GM21786 (cell line): ENCODE results near the gene RAD51B.

ENCODE experiments used
- ATAC-seq: cut with Tn5 transposase; IDR thresholded peaks from one replicate; pipeline ENCODE4 v1.9.1; 2021; ENCODE audit not compliant: unreplicated experiment

RAD51B gene

DNA sequence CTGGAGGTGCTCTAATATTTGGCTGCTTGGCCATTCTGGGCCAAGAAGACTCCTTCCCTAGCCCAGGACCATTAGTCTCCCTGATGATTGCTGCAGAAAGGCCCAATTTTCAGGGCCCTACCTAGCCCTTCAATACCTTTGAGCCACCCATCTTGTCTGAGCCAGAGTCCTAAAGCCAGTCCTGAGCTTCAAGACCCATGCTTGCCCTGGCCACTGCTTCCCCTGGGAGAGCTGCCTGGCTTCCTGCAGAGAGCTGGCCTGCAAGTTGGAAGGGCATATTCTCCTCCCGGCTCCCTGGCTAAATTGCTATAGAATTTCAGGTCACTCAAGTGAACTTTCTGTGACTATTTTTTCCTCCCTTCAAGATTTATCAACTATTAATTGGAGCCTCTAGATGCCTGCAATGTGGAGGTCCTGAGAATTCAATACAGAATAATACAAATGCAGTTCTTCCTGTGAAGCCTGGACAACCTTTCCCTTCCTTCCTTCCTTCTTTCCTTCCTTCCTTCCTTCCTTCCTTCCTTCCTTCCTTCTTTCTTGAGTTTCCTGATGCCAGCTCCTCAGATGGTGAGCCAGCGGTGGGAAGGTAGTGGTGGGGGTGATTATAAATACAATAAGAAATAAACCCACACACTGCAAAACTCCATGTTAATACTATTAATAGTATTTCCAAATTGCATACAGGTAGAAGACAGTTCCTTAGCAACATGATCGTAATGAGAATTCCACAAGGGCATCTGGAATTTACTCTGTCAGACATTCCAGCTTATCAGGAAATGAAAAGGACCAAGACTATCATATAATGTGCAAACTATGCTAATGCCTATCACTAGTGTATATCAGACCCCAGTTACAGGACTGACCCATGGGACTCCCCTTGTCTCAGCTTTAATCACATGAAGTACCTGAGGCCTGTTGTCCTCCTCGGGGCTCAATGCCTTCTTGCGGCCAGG is 865.2 kb downstream of the RAD51B start:
- ATAC-seq: no peak

DNA sequence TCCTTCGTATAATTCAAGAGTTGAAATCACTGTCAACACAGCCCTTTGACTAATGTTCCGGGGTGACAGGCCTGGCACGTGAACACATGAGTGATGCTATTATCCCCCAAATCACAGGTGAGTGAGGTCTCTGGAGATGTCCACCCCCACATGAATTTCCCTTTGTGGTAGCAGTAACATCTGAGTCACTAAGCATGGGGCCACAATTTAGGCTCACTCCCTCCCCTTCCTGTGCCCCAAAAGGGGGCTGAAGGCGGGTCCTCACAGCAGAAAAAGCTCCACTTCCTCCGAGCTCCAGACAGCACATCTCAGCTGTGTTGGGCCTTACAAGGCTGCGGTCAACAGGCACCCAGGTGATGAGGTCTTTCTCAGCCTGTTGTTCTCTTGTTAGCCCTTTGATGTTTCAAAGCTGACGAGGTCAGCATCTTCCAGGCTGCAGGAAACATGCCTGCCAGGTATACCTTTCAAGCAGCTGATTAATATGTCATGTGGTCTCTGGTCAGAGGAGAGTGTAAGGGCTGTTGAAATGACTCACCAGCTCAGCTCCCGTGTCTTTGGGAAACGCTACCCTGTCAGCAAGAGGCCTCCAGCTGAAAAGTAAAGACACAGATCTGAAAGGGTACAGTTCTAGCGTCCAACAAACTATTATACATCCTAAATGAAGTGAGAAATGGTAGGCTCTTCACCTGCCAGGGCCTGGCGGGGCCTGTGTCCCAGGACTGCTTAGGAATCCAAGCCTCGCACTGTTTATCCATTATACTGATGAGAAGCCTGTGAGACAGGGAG is 866.0 kb downstream of the RAD51B start:
- peak; percentile 77 for ATAC-seq

DNA sequence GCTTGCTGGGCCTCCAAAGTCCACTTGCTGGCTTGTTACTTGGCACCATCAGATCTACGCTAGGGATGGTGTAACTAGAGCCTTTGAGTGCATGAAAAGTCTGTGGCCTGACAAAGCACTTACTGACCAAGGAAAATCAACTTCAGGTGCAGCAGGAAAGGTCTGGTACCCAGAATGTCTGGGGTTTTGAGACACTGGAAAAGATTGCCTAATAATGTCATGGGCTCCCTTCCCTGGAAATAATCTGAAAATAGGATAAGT is 866.6 kb downstream of the RAD51B start:
- no peak for ATAC-seq

DNA sequence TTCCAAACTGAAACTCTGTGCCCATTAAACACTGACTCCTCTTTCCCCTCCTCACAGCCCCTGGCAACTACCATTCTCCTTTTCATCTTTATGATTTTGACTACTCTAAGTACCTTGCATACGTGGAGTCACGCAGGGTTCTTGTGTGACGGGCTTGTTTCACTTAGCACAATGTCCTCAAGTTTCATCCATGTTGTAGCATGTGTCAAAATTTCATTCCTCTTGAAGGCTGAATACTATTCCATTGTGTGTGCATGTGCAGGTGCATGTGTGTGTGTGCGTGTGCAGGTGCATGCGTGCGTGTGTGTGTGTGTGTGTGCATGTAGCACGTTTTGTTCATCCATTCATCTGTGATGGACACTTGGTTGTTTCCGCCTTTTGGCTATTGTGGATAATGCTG is 867.1 kb downstream of the RAD51B start:
- ATAC-seq: no peak

DNA sequence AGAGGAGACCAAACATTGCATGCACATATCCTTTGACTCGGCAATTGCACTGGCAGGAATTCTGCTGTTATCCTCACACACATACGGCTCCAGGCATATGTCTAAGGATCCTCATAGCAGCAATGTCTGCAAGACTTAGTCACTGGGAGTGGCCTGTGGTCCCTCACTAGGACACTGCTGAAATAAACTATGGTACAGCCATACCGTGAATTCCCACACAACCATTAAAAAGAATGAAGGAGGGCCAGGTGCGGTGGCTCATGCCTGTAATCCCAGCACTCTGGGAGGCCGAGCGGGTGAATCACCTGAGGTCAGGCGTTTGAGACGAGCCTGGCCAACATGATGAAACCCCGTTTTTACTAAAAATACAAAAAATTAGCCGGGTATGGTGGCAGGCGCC is 868.2 kb downstream of the RAD51B start:
- ATAC-seq: no peak

DNA sequence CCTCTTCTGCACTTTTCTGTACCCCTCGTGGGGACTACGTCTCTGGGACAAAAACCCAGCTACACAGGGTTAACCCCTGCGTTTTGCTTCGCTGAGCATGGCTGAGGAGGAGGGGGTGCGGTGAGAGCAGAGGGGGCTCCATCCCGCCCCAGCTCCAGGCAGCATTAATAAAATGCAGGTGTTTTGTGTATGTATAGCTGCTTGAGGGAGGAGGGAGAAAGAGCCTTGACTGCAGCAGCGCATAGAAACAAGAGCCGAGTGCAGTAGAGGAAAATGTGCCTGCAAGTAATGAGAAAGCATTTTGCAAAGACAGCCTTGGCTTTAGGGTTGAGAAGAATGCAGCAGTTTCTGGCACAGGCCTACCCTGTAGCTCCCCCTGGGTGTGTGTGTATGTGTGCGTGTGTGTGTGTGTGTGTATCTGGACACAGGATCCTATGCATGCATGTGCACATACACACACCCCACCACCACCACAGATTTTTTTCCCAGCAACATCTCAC is 869.3 kb downstream of the RAD51B start:
- no peak for ATAC-seq

DNA sequence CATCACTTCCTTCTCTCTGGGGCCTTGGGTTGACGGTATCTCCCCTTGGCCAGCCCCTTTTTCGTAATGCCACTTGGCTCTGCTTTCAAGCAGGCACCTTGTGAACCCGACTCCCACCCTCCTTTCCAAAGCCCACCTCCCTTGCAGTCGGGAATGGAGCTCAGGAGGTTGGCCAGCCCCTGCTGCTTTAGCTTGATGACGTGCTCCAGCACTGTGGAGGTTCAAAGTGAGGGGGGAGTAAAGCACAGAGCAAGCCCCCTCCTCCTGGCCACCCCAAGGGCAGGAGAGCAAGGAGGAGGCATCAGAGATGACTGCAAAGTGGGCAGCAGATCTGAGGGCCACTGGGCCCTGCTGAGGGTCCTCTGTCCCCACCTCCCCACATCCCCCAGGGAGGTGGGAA is 869.9 kb downstream of the RAD51B start:
- ATAC-seq: no peak

DNA sequence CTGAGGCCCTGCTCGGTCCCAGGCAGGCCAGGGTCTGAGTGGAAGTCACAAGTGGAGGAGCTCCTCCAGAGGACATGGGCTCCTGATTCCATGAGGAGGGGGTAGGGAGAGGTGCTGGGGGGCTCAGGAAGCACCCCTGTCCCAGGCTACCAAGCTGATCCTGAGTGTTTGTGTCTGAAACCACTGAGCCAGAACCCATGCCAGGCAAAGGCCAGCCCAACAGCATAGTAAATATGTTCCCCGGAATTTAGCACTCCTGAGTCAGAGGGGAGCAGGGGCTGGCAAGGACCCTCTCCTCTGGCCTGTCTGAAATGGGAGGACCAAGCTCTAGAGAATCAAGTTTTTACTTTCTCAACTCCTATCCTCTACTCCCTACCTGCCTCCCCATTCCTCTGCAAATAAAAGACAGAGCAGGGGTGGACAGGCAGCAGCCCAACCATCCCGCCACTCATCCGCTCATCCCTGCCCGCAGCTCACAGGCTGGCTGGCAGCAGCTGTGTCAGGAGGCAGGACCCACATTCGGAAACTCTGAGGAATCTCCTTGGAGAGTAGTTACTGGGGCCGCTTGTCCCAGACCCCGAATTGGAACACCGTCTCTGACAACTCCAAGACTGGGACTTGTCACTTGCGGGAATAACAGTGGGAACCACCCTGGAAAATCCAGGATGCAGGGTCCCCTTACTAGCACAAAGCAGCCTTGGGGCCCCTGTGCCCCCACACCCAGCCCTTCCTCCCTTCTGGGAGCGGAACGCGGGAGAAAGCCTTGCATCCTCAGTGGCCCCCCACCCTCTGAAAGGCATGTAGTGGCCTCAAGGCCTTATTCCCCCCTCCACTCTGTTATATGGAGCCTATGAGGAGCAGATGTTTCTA is 870.7 kb downstream of the RAD51B start:
- ATAC-seq: no peak

DNA sequence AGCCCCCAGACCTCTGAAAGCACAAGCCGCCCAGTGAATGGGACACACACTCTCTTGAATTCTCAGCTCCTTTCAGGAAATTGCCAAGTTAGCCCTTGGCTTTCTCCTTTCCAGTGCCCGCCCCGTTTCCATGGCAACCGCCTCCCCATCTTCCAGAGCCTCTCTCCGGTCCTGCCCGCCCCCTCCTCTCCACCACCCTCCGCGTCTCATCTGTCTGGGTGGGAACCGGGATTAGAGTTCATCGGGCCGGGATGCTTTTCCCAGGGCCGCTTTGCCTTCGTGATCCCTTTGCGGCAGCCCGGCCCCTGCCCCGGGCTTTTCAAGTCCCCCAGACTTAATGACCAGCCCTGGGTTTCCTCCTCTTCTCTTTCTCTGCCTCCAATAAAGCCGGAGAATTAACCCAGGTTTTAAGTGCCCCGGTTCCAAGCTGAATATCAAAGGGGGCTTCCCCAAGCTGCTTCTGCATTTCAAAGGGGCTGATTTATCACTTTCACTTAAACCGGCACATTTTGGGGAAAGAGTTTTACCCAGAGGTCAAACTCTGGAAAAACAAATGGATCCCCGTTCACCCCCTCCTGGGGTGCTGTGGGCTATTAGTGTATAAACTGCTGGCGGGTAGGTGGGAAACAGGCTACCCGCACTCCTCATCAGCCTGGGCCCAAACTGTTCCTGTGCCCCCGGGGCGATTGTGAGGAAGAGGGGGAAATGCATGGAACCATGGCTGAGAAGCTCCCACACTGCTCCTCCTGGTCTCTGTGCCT is 871.6 kb downstream of the RAD51B start:
- no peak for ATAC-seq

DNA sequence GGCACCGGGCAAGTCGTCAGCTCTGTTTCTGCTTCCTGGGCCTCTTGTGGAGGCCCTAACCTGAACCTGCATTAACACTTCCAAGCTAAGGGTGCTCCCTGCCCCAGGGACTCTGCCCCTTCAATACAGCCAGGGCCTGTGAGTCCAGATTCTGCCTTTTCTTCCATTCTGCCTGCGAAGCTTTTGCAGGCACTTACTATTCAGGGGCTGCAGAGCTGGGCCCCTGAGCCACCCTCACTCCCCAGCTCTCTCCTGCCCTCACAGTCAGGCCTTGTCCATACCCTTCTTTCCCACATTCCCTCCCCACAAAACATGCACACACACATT is 872.2 kb downstream of the RAD51B start:
- ATAC-seq: no peak

DNA sequence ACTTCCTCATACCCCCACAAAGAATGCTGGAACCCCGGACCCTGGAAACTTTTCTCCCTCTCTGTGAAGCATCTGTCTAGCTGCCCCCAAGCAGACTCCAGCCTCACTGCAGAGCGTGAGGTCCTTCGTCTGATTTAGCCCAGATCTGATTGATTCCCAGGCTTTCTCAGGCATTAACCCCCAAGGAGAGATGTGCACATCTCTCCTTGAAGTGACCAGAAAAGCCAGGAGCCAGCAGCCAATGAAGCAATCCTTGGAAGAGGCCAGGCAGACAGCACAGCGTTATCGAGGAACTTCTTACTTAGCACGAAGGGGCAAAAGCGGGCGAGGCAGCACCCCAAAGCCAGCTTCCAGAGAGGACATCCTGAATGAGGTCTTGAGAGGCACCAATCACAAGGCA is 872.6 kb downstream of the RAD51B start:
- no peak for ATAC-seq

DNA sequence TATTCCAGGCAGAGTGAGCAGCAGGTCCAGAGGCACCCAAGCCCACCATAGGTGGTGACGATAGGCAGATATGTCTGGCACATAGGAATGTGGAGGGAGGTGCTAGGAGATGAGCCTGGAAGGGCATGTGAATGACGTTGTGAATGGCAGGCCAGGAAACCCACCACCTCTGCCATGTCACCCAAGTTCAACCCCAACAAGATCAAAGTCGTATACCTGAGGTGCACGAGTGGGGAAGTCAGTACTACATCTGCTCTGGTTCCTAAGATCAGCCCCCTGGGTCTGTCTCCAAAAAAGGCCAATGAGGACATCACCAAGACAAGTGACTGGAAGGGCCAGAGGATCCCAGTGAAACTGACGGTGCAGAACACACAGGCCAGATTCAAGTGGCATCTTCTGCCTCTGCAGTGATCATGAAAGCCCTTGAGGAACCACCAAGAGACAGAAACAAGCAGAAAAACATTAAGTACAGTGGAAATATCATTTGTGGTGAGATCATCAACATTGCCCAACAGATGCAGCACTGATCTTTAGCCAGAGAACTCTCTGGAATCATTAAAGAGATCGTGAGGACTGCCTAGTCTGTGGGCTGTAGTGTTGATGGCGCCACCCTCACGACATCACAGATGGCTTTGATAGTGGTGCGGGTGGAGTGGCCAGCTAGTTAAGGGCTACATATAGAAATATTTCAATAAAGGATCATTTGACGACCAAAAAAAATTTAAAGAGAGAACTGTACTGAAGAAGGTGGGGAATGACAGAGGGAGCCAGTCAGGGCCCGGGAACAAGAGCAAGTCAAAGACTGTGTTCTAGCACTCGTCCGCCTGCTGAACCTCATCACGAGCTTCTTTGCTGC is 873.6 kb downstream of the RAD51B start:
- ATAC-seq: no peak

DNA sequence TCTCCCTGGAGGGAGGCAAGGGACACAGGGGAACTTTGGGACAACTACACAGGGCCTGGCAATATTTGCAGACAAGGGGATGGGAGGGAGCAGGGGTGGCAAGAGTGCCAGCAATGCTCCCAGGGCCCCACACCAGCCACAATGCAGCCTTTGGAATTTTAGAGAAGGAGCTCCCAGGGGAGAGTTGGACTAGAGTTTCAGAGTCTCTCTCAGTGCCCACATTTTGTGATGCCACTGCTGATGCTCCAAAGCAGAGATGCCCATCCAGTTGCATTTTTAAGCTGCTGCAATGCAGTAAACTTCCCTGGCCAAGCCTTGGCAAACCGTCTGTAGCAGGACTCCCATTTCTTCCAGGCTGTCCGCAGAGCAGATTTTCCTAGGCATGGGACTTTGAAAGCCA is 874.3 kb downstream of the RAD51B start:
- ATAC-seq: no peak

DNA sequence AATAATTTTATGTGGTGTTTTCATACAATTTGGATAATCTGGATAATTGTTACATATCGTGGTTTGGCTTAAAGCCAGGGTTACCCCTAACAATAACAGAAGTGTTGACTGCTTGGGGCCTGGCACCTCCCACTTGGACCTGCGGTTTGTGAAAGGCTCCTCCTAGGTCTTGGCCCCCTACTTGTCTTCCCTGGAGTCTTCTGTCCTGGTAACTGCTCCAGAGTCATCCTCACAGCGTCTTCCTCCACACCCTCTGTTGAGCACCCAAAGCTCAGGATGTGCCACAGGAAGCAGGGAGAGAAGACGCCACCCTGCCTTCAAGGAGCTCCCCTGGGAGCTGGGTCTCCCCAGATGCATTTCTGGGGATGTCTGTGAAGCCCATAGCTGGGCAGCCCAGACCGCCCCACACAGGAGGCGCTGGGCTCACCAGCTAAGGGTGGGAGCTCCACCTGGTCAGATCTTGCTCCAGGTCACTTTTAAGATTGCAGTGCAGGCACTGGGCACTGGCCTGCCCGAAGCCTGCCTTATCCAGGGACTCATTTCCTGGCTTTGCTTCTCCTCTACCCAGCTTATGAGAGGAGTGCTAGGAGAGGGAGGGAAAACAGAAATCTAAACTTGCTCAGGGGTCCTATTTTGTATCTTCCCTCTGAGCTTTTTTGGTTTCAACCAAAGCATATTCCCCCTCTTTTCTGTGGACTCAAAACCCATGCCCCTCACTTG is 875.1 kb downstream of the RAD51B start:
- no peak for ATAC-seq

DNA sequence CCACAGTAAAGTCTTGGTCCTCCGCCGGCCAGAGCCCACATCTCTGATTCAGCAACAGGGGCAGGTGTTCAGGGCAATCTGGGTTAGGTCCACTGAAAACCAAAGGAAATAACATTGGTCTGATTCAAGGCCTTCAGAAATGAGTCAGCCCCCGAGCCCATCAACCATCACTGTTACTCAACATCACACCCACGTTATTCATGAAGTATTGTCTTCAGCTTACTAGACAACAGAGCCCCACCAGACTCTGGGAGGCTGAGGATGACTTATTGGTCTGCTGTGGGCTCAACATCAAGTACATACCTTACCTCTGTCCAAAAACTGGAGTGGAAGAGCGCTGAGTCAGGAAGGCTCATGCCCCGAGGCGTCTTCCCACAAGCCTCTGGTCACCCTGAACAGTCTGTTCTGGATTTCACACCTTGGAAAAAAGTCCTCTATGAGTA is 875.8 kb downstream of the RAD51B start:
- ATAC-seq: peak; percentile 92

DNA sequence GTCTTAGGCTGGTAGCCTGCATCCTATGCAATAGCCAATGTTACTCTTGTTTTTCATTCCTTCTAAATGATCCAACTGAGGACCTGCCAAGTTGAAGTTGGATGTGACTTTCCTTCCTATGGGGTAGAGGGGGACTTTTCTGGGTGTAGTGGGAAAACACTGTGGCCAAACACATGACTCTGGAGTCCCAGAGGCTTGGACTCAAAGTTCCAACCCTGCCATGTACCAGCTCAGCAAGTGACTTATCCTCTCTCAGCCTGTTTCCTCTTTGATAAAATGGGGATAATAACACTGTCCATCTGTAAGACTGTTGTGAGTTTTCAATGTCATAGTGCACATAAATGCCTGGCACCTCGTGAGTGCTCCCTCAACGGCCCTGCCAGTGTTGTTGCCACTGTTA is 876.3 kb downstream of the RAD51B start:
- ATAC-seq: no peak

DNA sequence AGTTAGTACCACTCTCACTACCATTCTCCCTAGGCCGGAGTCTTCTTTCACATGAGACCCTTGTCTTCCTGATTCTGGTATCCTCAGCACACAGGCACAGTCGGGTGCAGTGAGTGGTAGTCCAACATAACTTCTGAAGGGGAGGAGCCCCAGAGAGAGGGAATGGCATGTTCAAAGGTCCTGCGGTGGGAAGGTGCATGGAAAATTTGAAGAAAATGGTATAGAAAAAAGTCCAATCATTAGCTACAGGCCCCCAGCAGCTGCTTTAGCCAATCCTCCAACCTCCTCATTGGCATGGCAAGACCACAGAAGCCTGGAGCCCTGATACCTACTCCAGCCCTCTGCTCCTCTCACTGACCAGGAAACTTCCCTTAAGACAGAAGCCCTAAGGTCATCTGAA is 876.7 kb downstream of the RAD51B start:
- no peak for ATAC-seq

DNA sequence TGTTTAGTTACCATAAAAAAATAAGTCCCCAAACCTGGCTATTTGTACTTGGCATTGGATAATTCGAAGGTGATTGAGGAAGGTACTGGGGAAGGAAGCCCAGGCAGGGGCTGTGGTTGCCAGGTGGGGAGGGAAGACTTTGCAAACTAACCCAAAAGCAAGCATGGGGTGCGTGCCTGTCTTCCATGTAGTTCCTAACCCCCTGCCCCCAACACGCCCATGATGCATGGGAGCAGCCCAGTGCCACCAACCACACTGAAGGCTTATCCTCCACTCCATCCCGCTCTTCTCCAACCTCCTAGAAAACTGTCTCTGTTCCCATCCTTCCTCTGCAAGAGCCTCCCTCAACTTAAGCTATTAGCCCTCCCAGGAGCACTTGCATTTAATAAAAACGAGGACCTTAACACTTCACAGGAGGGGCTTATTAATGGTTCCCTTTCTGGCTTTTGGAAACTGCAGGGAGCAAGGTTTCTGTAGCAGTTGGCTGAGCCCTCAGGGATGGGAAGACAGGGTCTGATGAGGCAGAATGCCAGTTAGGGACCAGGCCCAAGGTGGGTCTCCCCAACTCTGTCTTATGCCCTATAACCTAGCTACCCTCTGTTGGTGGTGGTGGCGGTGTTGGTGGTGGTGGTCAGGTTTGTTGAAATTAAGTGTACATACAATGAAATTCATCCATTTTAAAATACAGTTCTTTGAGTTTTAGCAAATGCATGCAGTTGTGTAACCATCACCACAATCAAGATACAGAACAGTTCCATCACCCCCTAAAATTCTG is 877.3 kb downstream of the RAD51B start:
- no peak for ATAC-seq
